Measurements from ENCODE around the gene TENM3. TPM values are rescaled to one million over a fixed set of nuclear protein-coding genes. Genes with fewer than 3 reads are reported as not detected.

The TENM3 gene
- total and polyA plus RNA-seq, 10 of the 15 experiments (the other 5 are each of a cell fraction or from before 2014, with no cell fraction given) = 0.01 to 1.7 (median 0.08) TPM; not detected in 2

DNA sequence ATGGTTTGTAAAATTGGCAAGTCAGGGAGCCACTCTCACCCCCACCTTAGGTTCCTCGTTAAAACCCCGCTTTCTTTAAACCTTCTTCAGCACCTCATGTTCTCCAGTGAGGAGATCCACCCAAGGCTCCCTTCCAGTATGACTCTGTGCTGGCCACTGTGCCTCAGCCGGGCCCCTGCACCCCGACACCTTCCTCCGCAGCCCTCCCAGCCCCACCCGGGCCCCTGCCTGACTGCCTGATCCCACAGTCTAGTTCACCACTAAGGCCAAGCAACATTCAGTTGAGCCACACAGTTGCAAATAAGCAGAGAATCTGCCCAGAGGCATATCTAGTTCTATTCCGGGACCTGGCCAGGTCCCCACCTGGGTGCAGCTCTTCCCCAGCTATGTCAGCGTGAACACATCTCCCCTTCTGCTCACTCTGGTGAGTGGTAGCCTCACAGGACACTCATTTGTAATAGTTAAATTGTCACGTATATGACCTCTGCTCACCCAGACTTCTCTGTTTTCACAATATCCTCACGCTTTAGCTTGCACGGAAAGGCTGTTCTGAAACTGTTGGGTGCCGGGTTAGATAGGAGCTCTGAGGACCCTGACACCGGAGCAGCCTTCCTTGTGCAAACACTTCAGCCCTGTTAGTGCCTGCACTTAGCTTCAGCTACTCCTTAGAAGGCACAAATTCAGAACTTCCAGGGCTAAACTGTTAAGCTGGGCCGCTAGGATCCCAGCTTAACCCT lies 527.2 kb downstream of the TENM3 start:
- in situ Hi-C loops (cut with MboI) = no loop called here
- ATAC-seq = no peak

More for the DNA sequence above, 527.2 kb downstream of the TENM3 start:
- no peaks in the 10 kb centered on the region for H3K9me3 ChIP-seq (replicated peaks; ENCODE audit: control insufficient read depth, insufficient read depth, low read length)
- POLR2A ChIA-PET = interaction anchor here (0.5 kb wide), 1 partner anchor 43 kb away, joined by 3 read pairs; no protein-coding TSS in a partner anchor
- WGBS (ENCODE audit: insufficient coverage, insufficient replicate concordance, low lambda C conversion rate, missing lambda C conversion rate) = 43% methylated on average over 14 of the region's 14 CpGs
- CTCF ChIA-PET = no interaction called here
- DNase-seq (ENCODE audit: low read depth, low spot score) (no peak), FAIRE-seq (no peak)
- no peak overlapping the region for H3K27ac ChIP-seq (ENCODE audit: control insufficient read depth, insufficient read depth)
- H3K36me3 ChIP-seq (ENCODE audit: control insufficient read depth in 2 of 2, insufficient read depth in 2 of 2, low read length in 1 of 2) = no peaks in the 10 kb centered on the region
- H2AFZ ChIP-seq (ENCODE audit: control insufficient read depth, low read depth, low read length) = no peak overlapping the region
- no peaks in the 10 kb centered on the region; a peak in 1 of 4 replicates for H3K27me3 ChIP-seq (replicated peaks in 1 of 2; ENCODE audit: control insufficient read depth in 2 of 2, insufficient read depth in 2 of 2, low read length in 1 of 2)
- H3K4me3 ChIP-seq = no peak overlapping the region
- H3K4me2 ChIP-seq (ENCODE audit: control insufficient read depth, insufficient read depth) = no peak overlapping the region
- RAD21 ChIA-PET (ENCODE audit: unreplicated experiment) = no interaction called here
- H4K20me1 ChIP-seq (ENCODE audit: control insufficient read depth, insufficient read depth) = no peaks in the 10 kb centered on the region
- H3K9ac ChIP-seq (ENCODE audit: control insufficient read depth, insufficient read depth, low read length) = no peak overlapping the region
- intact Hi-C loops (cut with micrococcal nuclease; ENCODE audit: unreplicated experiment) = no loop called here
- BruUV-seq (replicated peaks) = no TSS peak
- H3K4me1 ChIP-seq (ENCODE audit: control insufficient read depth, insufficient read depth, low read length) = no peaks in the 10 kb centered on the region
- no peaks in the 10 kb centered on the region for H3K79me2 ChIP-seq (ENCODE audit: control insufficient read depth, insufficient read depth, low read length)
- SMC1A ChIA-PET (ENCODE audit: uncharacterized antibody, unreplicated experiment) = no interaction called here
- TF ChIP-seq TARDBP (IDR thresholded peaks at IDR 0.05; ENCODE audit: borderline replicate concordance) (no peak), ASH2L (IDR thresholded peaks at IDR 0.05; ENCODE audit: borderline replicate concordance, low read depth) (no peak), ZZZ3 (IDR thresholded peaks at IDR 0.05; ENCODE audit: control insufficient read depth, insufficient read length, low read depth) (no peak), NFXL1 (IDR thresholded peaks at IDR 0.05; ENCODE audit: borderline replicate concordance) (no peak), MTA2 (IDR thresholded peaks at IDR 0.05; ENCODE audit: low read depth) (no peak), MEF2A (IDR thresholded peaks at IDR 0.05; ENCODE audit: insufficient read depth, low read depth, low read length) (no peak), ESRRA (IDR thresholded peaks at IDR 0.05; ENCODE audit: low read length) (no peak)
- TF ChIP-seq, protein P1, sequence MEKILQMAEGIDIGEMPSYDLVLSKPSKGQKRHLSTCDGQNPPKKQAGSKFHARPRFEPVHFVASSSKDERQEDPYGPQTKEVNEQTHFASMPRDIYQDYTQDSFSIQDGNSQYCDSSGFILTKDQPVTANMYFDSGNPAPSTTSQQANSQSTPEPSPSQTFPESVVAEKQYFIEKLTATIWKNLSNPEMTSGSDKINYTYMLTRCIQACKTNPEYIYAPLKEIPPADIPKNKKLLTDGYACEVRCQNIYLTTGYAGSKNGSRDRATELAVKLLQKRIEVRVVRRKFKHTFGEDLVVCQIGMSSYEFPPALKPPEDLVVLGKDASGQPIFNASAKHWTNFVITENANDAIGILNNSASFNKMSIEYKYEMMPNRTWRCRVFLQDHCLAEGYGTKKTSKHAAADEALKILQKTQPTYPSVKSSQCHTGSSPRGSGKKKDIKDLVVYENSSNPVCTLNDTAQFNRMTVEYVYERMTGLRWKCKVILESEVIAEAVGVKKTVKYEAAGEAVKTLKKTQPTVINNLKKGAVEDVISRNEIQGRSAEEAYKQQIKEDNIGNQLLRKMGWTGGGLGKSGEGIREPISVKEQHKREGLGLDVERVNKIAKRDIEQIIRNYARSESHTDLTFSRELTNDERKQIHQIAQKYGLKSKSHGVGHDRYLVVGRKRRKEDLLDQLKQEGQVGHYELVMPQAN (conservative IDR thresholded peaks at IDR 0.05) = no peak

Measured in GM12878 (cell line).